NCI-H446 (cell line): Measurements from ENCODE around the gene KLRF2.
"Not testable (repeated sequence)": the region's sequence is repeated elsewhere in the genome, so short reads cannot be mapped to it uniquely, and the experiment has no call there.

Experiments
- DNase-seq, 2 experiments: peaks; one replicate each; lab custom pipeline; 2025; lab: John Stamatoyannopoulos, UW

Gene KLRF2

GRCh38 chr12:9881246-9881645, at the start of gene KLRF2:
Gene KLRF2, plus strand, starts transcription at chr12:9881489. Its CDS starts 107 bp downstream, at chr12:9881596.
- DNase-seq = no peak

- DNase-seq = no peak
Observed at GRCh38 chr12:9831720-9832119, 49.6 kb upstream of the KLRF2 start.

GRCh38 chr12:9843407-9843806, 37.9 kb upstream of the KLRF2 start:
- no peak for DNase-seq

GRCh38 chr12:9848899-9849298, 32.4 kb upstream of the KLRF2 start:
- DNase-seq = no peak

- no peak for DNase-seq
Observed at GRCh38 chr12:9851050-9851449, 30.2 kb upstream of the KLRF2 start.

GRCh38 chr12:9851927-9852326, 29.4 kb upstream of the KLRF2 start:
- no peak for DNase-seq

- DNase-seq = no peak
Observed at GRCh38 chr12:9856151-9856550, 25.1 kb upstream of the KLRF2 start.

- no peak for DNase-seq
Observed at GRCh38 chr12:9856894-9857293, 24.4 kb upstream of the KLRF2 start.

GRCh38 chr12:9858135-9858534, 23.2 kb upstream of the KLRF2 start:
- no peak for DNase-seq

GRCh38 chr12:9864913-9865675, 16.2 kb upstream of the KLRF2 start:
- no peak for DNase-seq

GRCh38 chr12:9866860-9867269, 14.4 kb upstream of the KLRF2 start:
- DNase-seq = no peak

GRCh38 chr12:9867531-9867930, 13.8 kb upstream of the KLRF2 start:
- DNase-seq = no peak

GRCh38 chr12:9868311-9868801, 12.9 kb upstream of the KLRF2 start:
- DNase-seq = no peak

GRCh38 chr12:9868951-9869306, 12.4 kb upstream of the KLRF2 start:
- no peak for DNase-seq

GRCh38 chr12:9869307-9870161, 11.8 kb upstream of the KLRF2 start, which contains the start of gene CLEC2B:
Gene CLEC2B, minus strand, starts transcription at chr12:9869354.
- no peak for DNase-seq

- no peak for DNase-seq
Observed at GRCh38 chr12:9870286-9870866, 10.9 kb upstream of the KLRF2 start.

GRCh38 chr12:9872162-9872561, 9.1 kb upstream of the KLRF2 start:
- DNase-seq = no peak

- no peak for DNase-seq
Observed at GRCh38 chr12:9872742-9873141, 8.5 kb upstream of the KLRF2 start.

- DNase-seq = not testable (repeated sequence)
Observed at GRCh38 chr12:9876120-9876519, 5.2 kb upstream of the KLRF2 start.

- DNase-seq = no peak
Observed at GRCh38 chr12:9880532-9881078, 684 bp upstream of the KLRF2 start.

GRCh38 chr12:9881988-9882387, 699 bp downstream of the KLRF2 start:
- no peak for DNase-seq

GRCh38 chr12:9883175-9883574, 1.9 kb downstream of the KLRF2 start:
- no peak for DNase-seq
